Activated CD4-positive, alpha-beta T cell treated with anti-CD3 and anti-CD28 coated beads, Interleukin-2, amount 50 U/mL, for 16 hours (primary cell): ENCODE results near the gene MMD2.

Experiments used
- DNase-seq: peaks from one replicate; pipeline ENCODE4 v3.0.0-alpha.2; 2020

Gene MMD2

GRCh38 chr7:4866528-4867496 is 92.2 kb downstream of the MMD2 start:
- DNase-seq = no peak

- no peak for DNase-seq
These were observed 96.8 kb downstream of the MMD2 start for GRCh38 chr7:4862156-4862555.

DNA sequence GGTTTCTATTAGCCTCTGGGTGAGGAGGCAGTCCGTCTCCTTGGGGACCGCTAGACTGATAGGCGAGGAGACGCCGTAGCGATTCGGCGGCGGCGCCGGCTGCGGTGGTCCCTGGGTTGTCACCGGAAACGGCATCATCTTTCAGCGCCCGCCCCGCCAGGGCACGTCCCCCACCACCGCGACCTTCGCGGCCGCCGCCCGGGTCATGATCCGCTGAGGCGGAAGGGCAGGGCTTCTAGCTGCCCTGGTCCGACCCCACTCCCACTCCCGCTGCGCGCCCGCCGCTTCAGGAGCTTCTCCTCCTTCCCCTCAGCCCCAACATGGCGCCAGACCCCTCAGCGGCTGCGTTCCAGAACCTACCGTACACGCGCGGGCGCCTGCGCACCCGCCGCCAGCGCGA is 97.3 kb downstream of the MMD2 start, which contains the start of gene PAPOLB:
Gene PAPOLB (minus strand): TSS at position 358 of the 400 bp plus-strand sequence. CDS start 220 bp downstream, at position 138.
- DNase-seq = no peak

GRCh38 chr7:4861227-4861626 is 97.8 kb downstream of the MMD2 start:
- DNase-seq = no peak

DNA sequence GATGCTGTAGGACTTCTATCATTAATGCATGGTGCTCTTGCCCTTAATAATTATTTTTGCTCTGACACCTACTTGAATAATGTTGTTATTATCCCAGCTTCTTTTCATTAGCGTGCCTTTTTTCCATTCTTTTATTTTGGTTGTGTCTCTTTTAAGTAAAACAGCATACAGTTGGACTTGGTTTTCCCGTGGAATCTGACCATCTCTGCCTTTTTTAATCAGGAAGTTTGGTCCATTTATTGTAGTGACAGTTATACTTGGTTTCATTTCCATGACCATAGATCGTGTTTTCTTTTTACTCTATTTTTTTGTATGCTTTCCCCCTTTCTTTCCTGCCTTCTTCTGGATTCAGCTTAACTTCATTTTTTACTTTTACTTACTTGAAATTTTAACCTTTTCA is 101.8 kb downstream of the MMD2 start:
- no peak for DNase-seq

GRCh38 chr7:4856336-4857057 is 102.5 kb downstream of the MMD2 start:
- no peak for DNase-seq
